ENCODE results near the gene SERPINA9.

The SERPINA9 gene

DNA sequence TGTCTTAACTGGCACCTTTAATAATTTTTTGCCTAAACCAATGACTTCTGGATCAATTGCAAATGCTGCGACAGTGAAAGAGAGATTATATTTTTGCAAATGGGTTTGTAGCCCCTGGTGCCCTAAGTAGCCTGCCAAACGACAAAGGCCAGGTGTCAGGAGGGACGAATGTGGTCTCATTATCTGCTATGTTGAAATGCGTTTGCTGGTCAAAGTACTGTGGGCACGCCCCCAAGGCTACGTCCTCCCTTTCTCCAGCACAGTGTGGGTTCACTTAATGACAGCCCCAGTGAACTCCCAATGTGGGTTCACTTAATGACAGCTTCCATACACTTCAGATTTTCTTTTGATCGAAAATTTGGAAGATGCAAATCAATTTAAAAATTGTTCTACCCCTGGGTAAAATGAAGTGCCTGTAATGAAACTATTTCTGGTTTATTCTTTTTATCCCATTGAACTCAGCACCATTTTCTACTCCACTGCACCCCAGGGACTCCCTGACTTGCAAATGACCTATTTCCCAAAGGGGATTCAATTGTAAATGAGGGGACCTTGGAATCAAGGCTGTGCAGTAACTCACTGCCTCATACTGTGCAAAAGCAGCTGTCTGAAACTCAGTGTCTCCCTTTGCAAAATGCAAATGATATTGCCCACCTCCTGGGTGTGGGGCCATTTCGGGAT lies 24.8 kb downstream of the SERPINA9 start:
- TF ChIP-seq, protein P1, sequence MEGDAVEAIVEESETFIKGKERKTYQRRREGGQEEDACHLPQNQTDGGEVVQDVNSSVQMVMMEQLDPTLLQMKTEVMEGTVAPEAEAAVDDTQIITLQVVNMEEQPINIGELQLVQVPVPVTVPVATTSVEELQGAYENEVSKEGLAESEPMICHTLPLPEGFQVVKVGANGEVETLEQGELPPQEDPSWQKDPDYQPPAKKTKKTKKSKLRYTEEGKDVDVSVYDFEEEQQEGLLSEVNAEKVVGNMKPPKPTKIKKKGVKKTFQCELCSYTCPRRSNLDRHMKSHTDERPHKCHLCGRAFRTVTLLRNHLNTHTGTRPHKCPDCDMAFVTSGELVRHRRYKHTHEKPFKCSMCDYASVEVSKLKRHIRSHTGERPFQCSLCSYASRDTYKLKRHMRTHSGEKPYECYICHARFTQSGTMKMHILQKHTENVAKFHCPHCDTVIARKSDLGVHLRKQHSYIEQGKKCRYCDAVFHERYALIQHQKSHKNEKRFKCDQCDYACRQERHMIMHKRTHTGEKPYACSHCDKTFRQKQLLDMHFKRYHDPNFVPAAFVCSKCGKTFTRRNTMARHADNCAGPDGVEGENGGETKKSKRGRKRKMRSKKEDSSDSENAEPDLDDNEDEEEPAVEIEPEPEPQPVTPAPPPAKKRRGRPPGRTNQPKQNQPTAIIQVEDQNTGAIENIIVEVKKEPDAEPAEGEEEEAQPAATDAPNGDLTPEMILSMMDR (IDR thresholded peaks at IDR 0.05; ENCODE audit: low read depth, low read length) = no peak
- no peak overlapping the region for H3K4me3 ChIP-seq (ENCODE audit: low read depth, low read length)

DNA sequence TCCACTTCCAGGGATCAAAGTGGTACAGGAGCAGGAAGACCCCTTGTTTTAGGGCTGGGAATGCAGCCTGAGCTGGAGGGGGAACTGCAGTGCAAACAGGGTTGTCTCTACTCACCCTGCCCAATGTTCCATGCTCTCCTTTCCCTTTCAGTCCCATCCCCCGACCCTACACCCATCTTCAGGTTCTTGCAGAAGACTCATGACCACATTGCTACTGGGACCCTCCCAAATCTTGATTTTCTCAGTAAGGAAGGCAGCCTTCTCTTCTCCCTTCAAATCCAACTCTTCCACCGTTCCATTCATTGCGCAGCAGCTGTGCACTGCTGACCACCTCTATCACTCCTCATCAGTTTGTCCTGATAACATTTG lies 25.3 kb downstream of the SERPINA9 start:
- TF ChIP-seq, protein P1 (IDR thresholded peaks at IDR 0.05; ENCODE audit: low read depth, low read length) = no peak
- H3K4me3 ChIP-seq (ENCODE audit: low read depth, low read length) = no peak overlapping the region

DNA sequence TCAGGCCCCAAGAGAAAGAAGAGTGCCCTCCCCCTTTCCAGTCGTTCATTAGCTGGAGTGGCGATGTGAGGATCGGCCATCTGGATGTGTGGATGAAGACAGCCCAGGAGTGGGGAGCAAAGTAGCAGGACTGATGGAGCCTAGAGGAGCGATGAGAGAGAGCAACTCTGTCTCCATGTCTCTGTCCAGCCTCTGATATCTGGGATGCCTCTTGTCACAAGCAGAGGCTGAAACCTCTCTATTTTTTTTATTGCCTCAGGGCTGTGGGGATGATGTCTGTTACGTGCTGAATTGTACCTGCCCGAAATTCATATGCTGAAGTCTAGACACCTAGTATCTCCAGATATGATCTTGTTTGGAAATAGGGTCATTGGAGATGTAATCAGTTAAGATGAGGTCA lies 26.1 kb downstream of the SERPINA9 start:
- TF ChIP-seq, protein P1 (IDR thresholded peaks at IDR 0.05; ENCODE audit: low read depth, low read length) = no peak
- no peak overlapping the region for H3K4me3 ChIP-seq (ENCODE audit: low read depth, low read length)

DNA sequence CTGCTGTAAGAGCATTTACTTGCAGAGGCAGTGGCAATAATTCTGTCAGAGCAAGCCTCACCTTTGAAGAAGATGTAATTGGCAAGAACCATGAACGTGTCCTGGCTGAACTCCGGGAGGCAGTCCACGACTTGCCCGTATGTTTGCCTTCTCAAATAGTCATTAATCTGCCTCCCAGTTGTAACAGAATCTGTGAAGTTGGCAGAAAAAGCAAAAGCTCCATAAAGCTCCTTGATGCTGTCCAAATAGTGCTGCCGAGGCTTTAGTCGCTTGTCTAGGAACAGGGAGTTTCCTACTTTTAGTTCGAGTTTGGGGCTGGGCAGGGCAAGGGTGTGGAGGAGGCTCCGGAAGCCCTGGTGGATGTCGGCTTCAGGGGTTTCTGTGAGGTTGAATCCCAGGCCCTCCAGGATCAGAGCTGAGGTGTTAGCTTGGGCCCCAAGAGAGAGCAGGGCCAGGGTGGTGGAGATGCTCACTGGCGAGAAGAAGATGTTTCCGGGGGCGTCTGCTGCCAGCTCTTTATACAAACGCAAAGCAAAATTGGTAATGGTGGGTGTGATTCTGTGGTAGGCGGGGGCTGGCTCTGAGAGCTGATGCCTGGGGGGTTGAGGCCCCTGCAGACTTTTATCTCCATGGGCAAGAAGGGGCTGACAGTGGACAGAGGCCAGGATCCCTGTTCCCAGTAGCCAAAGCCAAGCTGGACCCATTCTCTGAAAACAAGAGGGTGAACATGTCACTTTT lies 27.8 kb downstream of the SERPINA9 start:
- TF ChIP-seq, protein P1 (IDR thresholded peaks at IDR 0.05; ENCODE audit: low read depth, low read length) = no peak
- H3K4me3 ChIP-seq (ENCODE audit: low read depth, low read length) = no peak overlapping the region

DNA sequence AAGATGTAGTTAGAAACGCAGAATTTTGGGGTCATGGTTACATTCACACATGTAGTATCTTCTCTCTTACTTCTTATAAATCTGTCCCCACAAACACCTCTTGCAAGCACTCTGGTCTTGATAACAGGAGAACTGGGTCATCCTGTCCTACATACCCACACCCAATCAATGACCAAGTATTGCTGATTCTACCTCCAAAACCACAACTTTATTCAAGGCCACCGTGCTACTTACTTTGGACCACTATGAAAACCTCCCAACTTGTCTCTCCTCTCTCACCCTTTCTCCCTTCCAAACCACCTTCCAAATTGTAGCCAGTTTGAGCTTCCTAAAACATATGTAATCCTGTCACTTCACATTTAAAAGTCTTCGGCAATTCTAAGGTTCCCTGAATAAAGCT lies 28.8 kb downstream of the SERPINA9 start:
- no peak overlapping the region for H3K4me3 ChIP-seq (ENCODE audit: low read depth, low read length)
- TF ChIP-seq, protein P1 (IDR thresholded peaks at IDR 0.05; ENCODE audit: low read depth, low read length) = no peak

DNA sequence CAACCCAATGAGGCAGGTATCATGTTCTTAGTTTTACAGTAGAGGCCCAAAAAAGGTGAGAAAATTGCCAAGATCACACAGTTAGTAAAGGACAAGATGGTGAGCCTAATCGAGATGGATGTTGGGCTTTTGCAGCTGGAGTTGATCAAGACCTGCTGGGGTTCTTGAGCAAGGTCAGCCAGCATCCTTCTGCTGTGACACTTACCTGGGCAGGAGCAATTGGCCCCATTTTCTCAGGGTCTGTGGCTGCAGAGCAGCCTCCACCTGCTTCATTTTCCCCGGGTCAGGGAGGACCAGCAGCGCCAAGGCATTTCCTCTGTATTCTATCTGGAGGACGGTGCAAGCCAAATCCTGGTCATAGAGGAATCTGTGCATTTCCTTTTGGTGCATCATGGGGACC lies 29.9 kb downstream of the SERPINA9 start:
- TF ChIP-seq, protein P1 (IDR thresholded peaks at IDR 0.05; ENCODE audit: low read depth, low read length) = no peak
- H3K4me3 ChIP-seq (ENCODE audit: low read depth, low read length) = no peak overlapping the region

DNA sequence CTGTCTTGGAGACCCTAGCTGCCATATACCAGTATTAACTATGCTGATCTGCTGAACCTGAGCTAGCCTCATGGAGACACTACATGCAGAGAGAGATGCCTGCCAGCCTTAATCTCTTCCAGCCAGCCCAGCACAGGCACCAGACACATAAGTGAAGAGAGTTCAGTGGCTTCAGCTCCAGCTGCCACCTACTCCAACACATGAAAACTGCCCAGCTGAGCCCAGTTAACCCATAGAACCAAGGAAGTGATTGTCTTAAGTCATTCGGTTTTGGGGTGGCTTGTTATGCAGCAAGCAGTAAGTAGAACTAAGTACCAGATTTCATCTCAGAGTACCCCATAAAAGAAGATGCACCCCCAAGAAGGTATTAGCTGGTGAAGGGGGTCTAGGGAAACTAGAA lies 31.0 kb downstream of the SERPINA9 start:
- no peak overlapping the region for H3K4me3 ChIP-seq (ENCODE audit: low read depth, low read length)
- TF ChIP-seq, protein P1 (IDR thresholded peaks at IDR 0.05; ENCODE audit: low read depth, low read length) = no peak
